WTC11 (cell line): ENCODE results near the gene AP3D1. TPM values are rescaled to one million over a fixed set of nuclear protein-coding genes. Genes with fewer than 3 reads are reported as not detected.

Experiments
- ATAC-seq: fragments of 200-7000 bp; cut with Tn5 transposase; 2 replicates; pipeline ENCODE4 v1.10.0; 2021; ENCODE audit warnings: mild to moderate bottlenecking, moderate library complexity
- CTCF ChIA-PET: fragments of 300-600 bp; sonication (Branson Sonifier 250); formaldehyde crosslinking; loops from one replicate; lab custom pipeline; 2021; ENCODE audit warnings: antibody characterized with exemption; lab: Charles Lee
- POLR2A ChIA-PET: fragments of 350-600 bp; sonication (Branson Sonifier 250); formaldehyde crosslinking; loops from one replicate; lab custom pipeline; 2021; ENCODE audit warnings: antibody characterized with exemption; lab: Charles Lee
- DNase-seq: peaks from one replicate; pipeline ENCODE4 v3.0.0; 2021; ENCODE audit warnings: low spot score
- H3K27ac Mint-ChIP-seq: 2 replicates; pipeline ENCODE4 v1.8.0; 2021; ENCODE audit warnings: mixed read lengths
- H3K27me3 Mint-ChIP-seq: 2 replicates; pipeline ENCODE4 v1.8.0; 2021; ENCODE audit warnings: low read depth, mild to moderate bottlenecking, moderate library complexity, mixed read lengths
- H3K36me3 Mint-ChIP-seq: 2 replicates; pipeline ENCODE4 v1.8.0; 2021; ENCODE audit warnings: mixed read lengths
- H3K4me1 Mint-ChIP-seq: 2 replicates; pipeline ENCODE4 v1.8.0; 2022; ENCODE audit warnings: mixed read lengths
- H3K4me3 Mint-ChIP-seq: 2 replicates; pipeline ENCODE4 v1.8.0; 2021; ENCODE audit warnings: mild to moderate bottlenecking, moderate library complexity, mixed read lengths
- H3K9me3 Mint-ChIP-seq: 2 replicates; pipeline ENCODE4 v1.8.0; 2021; ENCODE audit warnings: mixed read lengths
- CTCF ChIP-seq: fragments of 200-600 bp; IDR thresholded peaks from 2 replicates; pipeline ENCODE4 v1.8.0; 2022; ENCODE audit warnings: antibody characterized with exemption
- E2F1 ChIP-seq: sonication (generic); formaldehyde crosslinking; IDR thresholded peaks from 2 replicates; pipeline ENCODE4 v1.8.0; 2022; ENCODE audit warnings: mild to moderate bottlenecking, missing genetic modification reagents
- E2F5 ChIP-seq: sonication (generic); formaldehyde crosslinking; IDR thresholded peaks from 2 replicates; pipeline ENCODE4 v1.8.1; 2022; ENCODE audit warnings: mild to moderate bottlenecking, moderate library complexity, missing genetic modification reagents
- EMX1 ChIP-seq: fragments of 250-450 bp; sonication (Bioruptor Pico); IDR thresholded peaks from 2 replicates; pipeline ENCODE4 v1.8.0; 2021; ENCODE audit warnings: mild to moderate bottlenecking
- ESRRA ChIP-seq: sonication (generic); formaldehyde crosslinking; IDR thresholded peaks from 2 replicates; pipeline ENCODE4 v1.8.1; 2022; ENCODE audit warnings: mild to moderate bottlenecking, missing genetic modification reagents, borderline replicate concordance
- FOXK1 ChIP-seq: sonication (generic); formaldehyde crosslinking; IDR thresholded peaks from 2 replicates; pipeline ENCODE4 v1.8.0; 2022; ENCODE audit warnings: mild to moderate bottlenecking, moderate library complexity, missing genetic modification reagents
- FOXP1 ChIP-seq: sonication (generic); formaldehyde crosslinking; IDR thresholded peaks from 2 replicates; pipeline ENCODE4 v1.8.0; 2022; ENCODE audit warnings: missing genetic modification reagents, mild to moderate bottlenecking, moderate library complexity, borderline replicate concordance
- IRF1 ChIP-seq: sonication (generic); formaldehyde crosslinking; IDR thresholded peaks from 2 replicates; pipeline ENCODE4 v1.8.0; 2023; ENCODE audit warnings: missing genetic modification reagents
- JUN ChIP-seq: sonication (generic); formaldehyde crosslinking; IDR thresholded peaks from 2 replicates; pipeline ENCODE4 v1.8.0; 2023; ENCODE audit warnings: mild to moderate bottlenecking, missing genetic modification reagents
- NFATC4 ChIP-seq: fragments of 250-450 bp; sonication (Bioruptor Pico); IDR thresholded peaks from 2 replicates; pipeline ENCODE4 v1.9.0; 2021; ENCODE audit warnings: mild to moderate bottlenecking
- OVOL2 ChIP-seq: fragments of 250-450 bp; sonication (Bioruptor Pico); IDR thresholded peaks from 2 replicates; pipeline ENCODE4 v1.9.0; 2021; ENCODE audit warnings: mild to moderate bottlenecking, borderline replicate concordance
- TEAD4 ChIP-seq: sonication (generic); formaldehyde crosslinking; IDR thresholded peaks from 2 replicates; pipeline ENCODE4 v1.8.0; 2022; ENCODE audit warnings: mild to moderate bottlenecking, missing genetic modification reagents
- TP53 ChIP-seq: sonication (generic); formaldehyde crosslinking; IDR thresholded peaks from 2 replicates; pipeline ENCODE4 v1.8.1; 2023; ENCODE audit warnings: mild to moderate bottlenecking, missing genetic modification reagents
- USF1 ChIP-seq: sonication (generic); formaldehyde crosslinking; IDR thresholded peaks from 2 replicates; pipeline ENCODE4 v1.8.0; 2022; ENCODE audit warnings: mild to moderate bottlenecking, missing genetic modification reagents
- ZBTB21 ChIP-seq: sonication (generic); formaldehyde crosslinking; IDR thresholded peaks from 2 replicates; pipeline ENCODE4 v1.8.1; 2023; ENCODE audit warnings: mild to moderate bottlenecking, missing genetic modification reagents, borderline replicate concordance
- ZBTB43 ChIP-seq: sonication (generic); formaldehyde crosslinking; IDR thresholded peaks from 2 replicates; pipeline ENCODE4 v1.8.1; 2023; ENCODE audit warnings: mild to moderate bottlenecking, missing genetic modification reagents
- ZNF138 ChIP-seq: sonication (generic); formaldehyde crosslinking; conservative IDR thresholded peaks from 2 replicates; pipeline ENCODE4 v1.8.1; 2022; ENCODE audit warnings: mild to moderate bottlenecking, moderate library complexity, missing genetic modification reagents
- ZNF263 ChIP-seq: sonication (generic); formaldehyde crosslinking; IDR thresholded peaks from 2 replicates; pipeline ENCODE4 v1.8.1; 2022; ENCODE audit warnings: low read depth, mild to moderate bottlenecking, moderate library complexity, missing genetic modification reagents
- ZNF396 ChIP-seq: fragments of 250-450 bp; sonication (Bioruptor Pico); IDR thresholded peaks from 2 replicates; pipeline ENCODE4 v1.8.0; 2021; ENCODE audit warnings: mild to moderate bottlenecking, moderate library complexity, borderline replicate concordance
- ZNF425 ChIP-seq: fragments of 250-450 bp; sonication (Bioruptor Pico); conservative IDR thresholded peaks from 2 replicates; pipeline ENCODE4 v1.9.0; 2021; ENCODE audit warnings: mild to moderate bottlenecking
- ZNF512 ChIP-seq: sonication (generic); formaldehyde crosslinking; IDR thresholded peaks from 2 replicates; pipeline ENCODE4 v1.8.1; 2022; ENCODE audit warnings: missing genetic modification reagents, borderline replicate concordance
- total RNA-seq: library from RNA; stranded (reverse); gene quantifications from 3 replicates; pipeline ENCODE4 v1.2.3, GENCODE V29; 2021

The AP3D1 gene
- total RNA-seq, 1 experiment from 2014 or later, result 190 TPM

- no peak for TF ChIP-seq IRF1 (CRISPR knock-in tag)
- no peak for TF ChIP-seq ESRRA (CRISPR knock-in tag)
- TF ChIP-seq OVOL2 (CRISPR knock-in tag), result no peak
- TF ChIP-seq JUN (CRISPR knock-in tag), result no peak
- no peak for TF ChIP-seq FOXP1 (CRISPR knock-in tag)
- TF ChIP-seq, all 79 proteins: peak for 0
These were observed 31.2 kb downstream of the AP3D1 start (continued) for GRCh38 chr19:2119921-2120785.

GRCh38 chr19:2118438-2118837 is 32.9 kb downstream of the AP3D1 start:
- H3K36me3 Mint-ChIP-seq, result peaks cover 58% of the 10 kb centered on the region
- CTCF ChIA-PET, result no interaction called here
- H3K4me1 Mint-ChIP-seq, result no peaks in the 10 kb centered on the region
- ATAC-seq, result no peak
- POLR2A ChIA-PET, result no interaction called here
- DNase-seq, result no peak
- no peak overlapping the region for H3K4me3 Mint-ChIP-seq
- H3K27ac Mint-ChIP-seq, result no peak overlapping the region
- no peaks in the 10 kb centered on the region for H3K27me3 Mint-ChIP-seq
- no peaks in the 10 kb centered on the region for H3K9me3 Mint-ChIP-seq
- TF ChIP-seq ZNF396 (CRISPR knock-in tag) (no peak), ZNF138 (CRISPR knock-in tag) (no peak), ZBTB43 (CRISPR knock-in tag) (no peak), FOXK1 (CRISPR knock-in tag) (no peak), E2F1 (CRISPR knock-in tag) (no peak), E2F5 (CRISPR knock-in tag) (no peak), CTCF (no peak), TEAD4 (CRISPR knock-in tag) (no peak), ZBTB21 (CRISPR knock-in tag) (no peak), ZNF512 (CRISPR knock-in tag) (no peak), ZNF425 (CRISPR knock-in tag) (no peak), TP53 (CRISPR knock-in tag) (no peak), USF1 (CRISPR knock-in tag) (no peak), EMX1 (CRISPR knock-in tag) (no peak), IRF1 (CRISPR knock-in tag) (no peak), ZNF263 (CRISPR knock-in tag) (no peak), NFATC4 (no peak)
